Astrocyte of the spinal cord (primary cell): ENCODE data around the gene VIPR2.

ENCODE experiments used
- DNase-seq: peaks from one replicate; pipeline ENCODE4 v3.0.0; 2011; ENCODE audit warnings: low read depth, low spot score
- H3K4me3 ChIP-seq: 2 replicates; pipeline ENCODE4 v1.5.1; 2011; ENCODE audit warnings: low read depth, mild to moderate bottlenecking, low read length, moderate library complexity
- in situ Hi-C: cut with HindIII; loops from 2 replicates; pipeline ENCODE4 v1.10.0; 2017; ENCODE audit warnings: low sequenced_read_pairs
- TF ChIP-seq, protein P1 (sequence below): IDR thresholded peaks from 2 replicates; pipeline ENCODE4 v1.5.1; 2012; ENCODE audit warnings: low read depth, mild to moderate bottlenecking, low read length, inconsistent platforms

VIPR2 gene

DNA sequence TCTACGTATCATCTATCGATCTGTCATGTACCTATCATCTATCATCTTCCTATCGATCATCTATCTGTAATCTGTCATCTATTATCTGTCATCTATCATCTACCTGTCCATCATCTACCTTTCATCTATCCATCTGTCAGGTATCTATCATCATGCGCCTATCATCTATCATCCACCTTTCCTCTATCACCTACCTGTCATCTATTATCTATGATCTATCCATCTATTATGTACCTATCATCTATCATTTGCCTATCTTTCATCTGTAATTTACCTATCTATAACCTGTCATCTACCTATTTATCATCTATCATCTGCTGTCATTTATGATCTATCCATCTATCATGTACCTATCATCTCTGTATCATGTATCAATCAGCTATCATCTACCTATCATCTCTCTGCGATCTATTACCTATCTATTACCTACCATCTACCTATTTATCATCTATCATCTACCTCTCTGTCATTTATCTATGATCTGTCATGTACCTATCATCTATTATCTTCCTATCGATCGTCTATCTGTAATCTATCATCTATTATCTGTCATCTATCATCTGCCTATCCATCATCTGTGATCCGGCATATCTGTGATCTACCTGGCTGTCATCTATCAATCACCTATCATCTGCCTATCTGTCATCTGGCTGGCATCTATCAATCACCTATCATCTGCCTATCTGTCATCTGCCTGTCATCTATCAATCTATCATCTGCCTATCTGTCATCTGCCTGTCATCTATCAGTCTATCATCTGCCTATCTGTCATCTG, 1.6 kb upstream of the VIPR2 start:
- no peak for DNase-seq
- TF ChIP-seq, protein P1, sequence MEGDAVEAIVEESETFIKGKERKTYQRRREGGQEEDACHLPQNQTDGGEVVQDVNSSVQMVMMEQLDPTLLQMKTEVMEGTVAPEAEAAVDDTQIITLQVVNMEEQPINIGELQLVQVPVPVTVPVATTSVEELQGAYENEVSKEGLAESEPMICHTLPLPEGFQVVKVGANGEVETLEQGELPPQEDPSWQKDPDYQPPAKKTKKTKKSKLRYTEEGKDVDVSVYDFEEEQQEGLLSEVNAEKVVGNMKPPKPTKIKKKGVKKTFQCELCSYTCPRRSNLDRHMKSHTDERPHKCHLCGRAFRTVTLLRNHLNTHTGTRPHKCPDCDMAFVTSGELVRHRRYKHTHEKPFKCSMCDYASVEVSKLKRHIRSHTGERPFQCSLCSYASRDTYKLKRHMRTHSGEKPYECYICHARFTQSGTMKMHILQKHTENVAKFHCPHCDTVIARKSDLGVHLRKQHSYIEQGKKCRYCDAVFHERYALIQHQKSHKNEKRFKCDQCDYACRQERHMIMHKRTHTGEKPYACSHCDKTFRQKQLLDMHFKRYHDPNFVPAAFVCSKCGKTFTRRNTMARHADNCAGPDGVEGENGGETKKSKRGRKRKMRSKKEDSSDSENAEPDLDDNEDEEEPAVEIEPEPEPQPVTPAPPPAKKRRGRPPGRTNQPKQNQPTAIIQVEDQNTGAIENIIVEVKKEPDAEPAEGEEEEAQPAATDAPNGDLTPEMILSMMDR, result no peak
- H3K4me3 ChIP-seq, result no peak overlapping the region
- in situ Hi-C loops, result no loop called here

DNA sequence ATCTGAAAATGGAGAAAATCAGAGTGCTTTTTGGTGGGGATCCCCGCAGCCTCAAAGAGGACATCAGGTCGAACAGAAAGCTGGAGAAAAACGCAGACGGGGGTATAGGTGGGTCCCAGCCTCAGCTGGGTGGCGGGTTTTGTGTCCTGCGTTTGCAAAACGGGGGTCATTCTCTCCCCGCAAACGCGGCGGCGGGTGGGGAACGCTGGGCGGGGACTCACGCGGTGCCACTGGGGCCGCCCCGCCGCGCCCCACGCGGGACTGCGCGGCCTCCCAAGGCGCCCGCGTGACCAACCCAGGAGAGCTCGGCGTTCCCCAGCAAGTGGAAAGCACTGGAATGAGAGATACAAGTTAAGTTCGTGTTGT, 806 bp upstream of the VIPR2 start:
- TF ChIP-seq, protein P1, result no peak
- H3K4me3 ChIP-seq, result no peak overlapping the region
- in situ Hi-C loops, result no loop called here
- DNase-seq, result no peak

DNA sequence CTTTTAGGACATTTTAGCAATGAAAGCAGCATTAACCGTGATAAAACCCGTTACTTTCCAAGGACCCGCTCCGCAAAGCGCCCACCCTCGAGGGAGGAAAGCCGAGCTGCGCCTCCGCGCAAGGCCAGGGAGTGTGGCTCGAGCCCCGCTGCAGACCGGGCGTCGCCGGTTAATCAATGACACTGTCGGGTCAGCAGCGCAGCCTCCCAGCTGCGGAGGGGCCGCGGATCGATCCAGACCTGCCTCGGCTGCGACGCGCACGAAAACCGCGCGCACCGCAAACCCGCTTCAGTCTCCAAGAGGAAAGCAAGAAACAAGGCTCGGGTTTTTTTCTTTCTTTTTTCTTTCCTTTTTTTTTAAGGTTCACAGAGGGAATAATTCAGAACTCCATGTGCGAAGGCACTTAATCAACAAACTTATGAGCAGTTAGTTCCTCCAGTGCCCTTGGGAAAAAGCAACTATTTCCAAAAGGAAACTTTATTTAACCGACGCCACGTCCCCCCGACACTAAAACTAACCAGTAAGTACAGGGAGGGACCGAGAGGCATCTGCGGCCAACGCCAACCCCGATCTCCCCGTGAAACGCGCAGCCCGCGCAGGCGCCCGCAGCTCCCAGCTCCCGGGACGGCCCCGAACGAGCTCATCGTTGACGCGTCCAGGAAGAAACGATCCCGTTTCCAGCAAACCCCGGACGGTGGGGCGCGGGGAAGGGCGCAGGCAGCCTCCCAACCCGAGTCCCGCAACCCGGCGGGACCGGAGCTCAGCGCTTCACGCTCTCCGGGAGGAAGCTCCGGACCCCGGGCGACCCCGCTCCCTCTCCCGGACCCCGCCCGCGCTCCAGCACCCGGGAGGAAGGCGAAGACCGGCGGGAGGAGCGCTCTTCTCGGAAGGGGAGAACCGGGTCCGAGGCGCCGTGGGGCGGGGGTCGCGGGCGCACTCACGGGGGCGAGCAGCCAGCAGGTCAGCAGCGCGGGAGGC, 598 bp downstream of the VIPR2 start:
- DNase-seq, result peak; percentile 5
- H3K4me3 ChIP-seq, result no peak overlapping the region
- in situ Hi-C loops, result no loop called here
- TF ChIP-seq, protein P1, result no peak

DNA sequence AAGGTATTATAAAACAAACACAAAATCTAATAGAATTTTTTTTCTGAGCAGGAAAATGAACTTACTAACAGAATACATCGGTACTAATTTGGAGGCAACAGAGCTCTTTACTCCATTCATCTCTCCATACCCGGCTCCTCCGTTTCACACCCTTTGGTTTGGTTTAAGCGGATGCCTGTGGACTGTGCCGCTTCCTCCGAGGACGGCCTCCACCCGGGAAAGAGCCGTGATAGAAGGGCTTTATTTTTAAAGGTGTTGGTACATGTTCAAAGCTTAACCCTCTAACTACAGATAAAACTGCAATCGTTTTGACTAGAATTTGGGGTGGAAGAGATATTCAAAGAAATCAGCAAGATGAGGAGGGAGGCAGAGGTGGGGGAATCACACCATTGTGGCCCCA, 1.9 kb downstream of the VIPR2 start:
- no peak overlapping the region for H3K4me3 ChIP-seq
- in situ Hi-C loops, result no loop called here
- no peak for DNase-seq
- TF ChIP-seq, protein P1, result no peak

DNA sequence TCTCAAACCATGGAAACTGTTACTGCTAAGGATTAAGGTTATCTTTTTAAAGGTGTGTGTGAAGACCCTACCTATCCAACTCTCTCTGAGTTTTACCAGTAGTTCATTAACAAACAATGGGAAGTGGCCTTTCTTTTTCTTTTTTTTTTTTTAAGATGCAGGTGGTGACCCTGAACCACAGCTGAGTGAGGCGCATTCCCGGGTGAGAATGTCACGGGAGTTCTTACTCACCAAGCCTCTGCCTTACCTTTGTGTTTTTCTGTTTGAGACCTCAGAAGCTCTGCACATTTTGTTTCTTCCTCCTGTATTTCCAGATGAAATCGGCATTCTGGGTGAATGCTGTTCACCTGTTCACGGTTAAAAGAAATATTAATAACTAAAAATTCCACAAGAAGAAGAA, 2.5 kb downstream of the VIPR2 start:
- no peak for DNase-seq
- in situ Hi-C loops, result no loop called here
- H3K4me3 ChIP-seq, result no peak overlapping the region
- TF ChIP-seq, protein P1, result no peak

DNA sequence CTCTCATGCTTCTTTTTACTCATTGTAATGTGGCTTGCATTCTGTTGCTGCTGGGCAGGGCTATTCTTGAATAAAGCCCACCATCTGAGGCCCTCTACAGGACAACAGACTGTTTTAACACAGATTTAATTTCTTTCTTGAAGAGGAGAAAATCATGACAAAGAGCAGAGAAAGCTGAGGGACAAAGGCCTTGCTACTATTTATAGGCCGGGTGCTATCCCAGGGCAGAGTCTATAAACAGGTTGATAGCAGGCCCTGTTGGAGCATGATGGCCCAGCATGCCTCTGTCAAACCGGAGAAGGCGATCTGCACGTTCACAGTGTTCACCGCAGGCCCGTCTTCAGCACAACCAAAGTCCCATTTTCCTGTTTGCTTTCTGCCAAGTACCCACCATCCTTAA, 3.0 kb downstream of the VIPR2 start:
- DNase-seq, result no peak
- TF ChIP-seq, protein P1, result no peak
- in situ Hi-C loops, result no loop called here
- no peak overlapping the region for H3K4me3 ChIP-seq
